Left cardiac atrium (tissue), 4 donors: ENCODE data around the gene MBD3L2. TPM values are rescaled to one million over a fixed set of nuclear protein-coding genes. Genes with fewer than 3 reads are reported as not detected.

Source experiments
- ATAC-seq, 2 donors: fragments of 200-7000 bp; cut with Tn5 transposase; one replicate each; pipeline ENCODE4 v1.9.1; 2020; ENCODE audit warnings: mild to moderate bottlenecking in 2 of 2, moderate library complexity in 2 of 2
- DNase-seq: peaks from one replicate; pipeline ENCODE4 v3.0.0-alpha.2; 2020
- intact Hi-C, 2 donors: fragments of 100-400 bp; cut with DNase I; formaldehyde crosslinking; loops; one replicate each; pipeline versions ENCODE4 v1.14.1 to v1.15.1; 2022 to 2023
- total RNA-seq, 2 donors: library from RNA; stranded (reverse); fragmentation: NEBNext Ultra II Directional; extraction: Animal tissue kit (Norgen Biotek cat#: 25700); gene quantifications; one replicate each; pipeline ENCODE4 v1.2.1, GENCODE V29; 2021
- donor health status: DM: no; HTN: yes; CAD: no.
- donor health status: DM: no; HTN: yes; CAD: no; lungs with severe emphysema.
- donor health status: DM: yes; HTN: yes; CAD: no.
- donor health status: Dilated cardiomyopathy.

Gene MBD3L2
- total RNA-seq, 2 donors from 2014 or later: not detected

- ATAC-seq: no peak
- intact Hi-C loops: no loop called here
These were observed 50.4 kb downstream of the MBD3L2 start for GRCh38 chr19:7099597-7099921.

More at GRCh38 chr19:7099597-7099921, 50.4 kb downstream of the MBD3L2 start:
- DNase-seq: no peak

Other genes starting within 250 kb of the MBD3L2 start
- under 1 TPM; 0.21 to 0.31 TPM for gene ADGRE1, start 161.7 kb upstream of the MBD3L2 start, total RNA-seq
- not detected for gene MBD3L2B, start 27.9 kb upstream of the MBD3L2 start, total RNA-seq
- gene MBD3L5, start 18.7 kb upstream of the MBD3L2 start, total RNA-seq: not detected
- gene MBD3L4, start 9.1 kb upstream of the MBD3L2 start, total RNA-seq: not detected
- not detected for gene MBD3L3, start 9.4 kb downstream of the MBD3L2 start, total RNA-seq
- 1 to 10 TPM; 4.4 to 6.3 TPM for gene ZNF557, start 20.4 kb downstream of the MBD3L2 start, total RNA-seq
- gene INSR, start 245.1 kb downstream of the MBD3L2 start, total RNA-seq: 10 to 100 TPM; 44.6 to 52.9 TPM